Measurements from ENCODE around the gene MAML2. TPM values are rescaled to one million over a fixed set of nuclear protein-coding genes. Genes with fewer than 3 reads are reported as not detected.

Gene MAML2
- total RNA-seq, 1 experiment from 2014 or later, result 2.7 TPM

- H3K79me2 ChIP-seq (ENCODE audit: insufficient read depth, low read length), result no peaks in the 10 kb centered on the region
- H3K56ac ChIP-seq (ENCODE audit: insufficient read length, low read depth, low read length), result no peak overlapping the region
- no peak overlapping the region for H2BK120ac ChIP-seq (ENCODE audit: low read depth, low read length, poor library complexity, severe bottlenecking)
- H3K4me1 Mint-ChIP-seq, result peaks cover 11 to 18% of the 10 kb centered on the region in 2 experiments
- H3K4me1 ChIP-seq (ENCODE audit: insufficient read depth, low read length), result 0 out of 2 replicates have a peak, but pooled peaks cover 3% of the 10 kb centered on the region
- no peak overlapping the region for H3K18ac ChIP-seq (ENCODE audit: insufficient read length, low read depth, low read length)
- no peak overlapping the region for H3K4me3 Mint-ChIP-seq
- H3K27me3 Mint-ChIP-seq (ENCODE audit: low read depth), result no peaks in the 10 kb centered on the region
- no peak overlapping the region for H2BK12ac ChIP-seq (ENCODE audit: insufficient read length, low read depth, low read length)
- no peaks in the 10 kb centered on the region for H3K23me2 ChIP-seq (ENCODE audit: insufficient read length, low read depth, low read length, poor library complexity, severe bottlenecking)
- no peak overlapping the region for H3K4me2 ChIP-seq (ENCODE audit: insufficient read depth, insufficient read length, low read length)
- no peaks in the 10 kb centered on the region; a peak in 2 of 7 replicates for H3K36me3 Mint-ChIP-seq (ENCODE audit: insufficient read depth in 1 of 3, low read depth in 3 of 3)
- no peaks in the 10 kb centered on the region for H3K27me3 ChIP-seq (ENCODE audit: insufficient read depth, low read length)
- H3T11ph ChIP-seq (ENCODE audit: low read length), result no peak overlapping the region
- H4K5ac ChIP-seq (ENCODE audit: insufficient read length, low read depth, low read length), result no peak overlapping the region
- WGBS (ENCODE audit: extremely low coverage, insufficient read length, low lambda C conversion rate), result no CpG with 5 or more reads among the region's 11 CpGs
- H4K8ac ChIP-seq (replicated peaks; ENCODE audit: insufficient read length, low read depth, low read length), result no peak overlapping the region
- no peak for TF ChIP-seq CTCF (conservative IDR thresholded peaks at IDR 0.05)
- H3K4ac ChIP-seq (ENCODE audit: low read depth, low read length), result no peak overlapping the region
- no peaks in the 10 kb centered on the region for H3K9me3 ChIP-seq (ENCODE audit: control insufficient read depth, low read depth, low read length)
- H3K27ac ChIP-seq (ENCODE audit: insufficient read length, low read depth, low read length), result no peak overlapping the region
- H2AFZ ChIP-seq (ENCODE audit: low read length), result no peak overlapping the region
- H3K14ac ChIP-seq (ENCODE audit: insufficient read depth, low read length), result no peak overlapping the region
- H2BK15ac ChIP-seq (ENCODE audit: low read depth, low read length), result no peak overlapping the region
- H4K20me1 ChIP-seq (ENCODE audit: control insufficient read depth, insufficient read depth, insufficient read length), result no peaks in the 10 kb centered on the region
- no peak overlapping the region for H2BK5ac ChIP-seq (ENCODE audit: insufficient read length, low read length)
- no peak overlapping the region for H2BK20ac ChIP-seq (ENCODE audit: low read depth, low read length, poor library complexity, severe bottlenecking)
- H3K79me1 ChIP-seq (ENCODE audit: insufficient read depth, low read depth, low read length, poor library complexity, severe bottlenecking), result no peaks in the 10 kb centered on the region
- no peak overlapping the region for H3K27ac Mint-ChIP-seq
- no peak overlapping the region for H3K23ac ChIP-seq (ENCODE audit: insufficient read length, low read depth, low read length)
- no peak overlapping the region for H4K91ac ChIP-seq (ENCODE audit: insufficient read length, low read depth, low read length)
- H3K9me3 Mint-ChIP-seq, result no peaks in the 10 kb centered on the region
- H3K9ac ChIP-seq (ENCODE audit: extremely low read depth, insufficient read length, low read length), result no peak overlapping the region
- H2AK5ac ChIP-seq (ENCODE audit: insufficient read length, low read length), result no peak overlapping the region
- DNase-seq, result no peak
Observed at GRCh38 chr11:96074551-96075310, 268.3 kb downstream of the MAML2 start.
